ENCODE data around the gene DNMT3B. TPM values are rescaled to one million over a fixed set of nuclear protein-coding genes. Genes with fewer than 3 reads are reported as not detected.

Gene DNMT3B
- polyA plus RNA-seq, 3 donors, result 0.39 to 0.44 TPM; not detected in 1

- no peaks in the 10 kb centered on the region for H3K9me3 ChIP-seq (replicated peaks in 1 of 2; ENCODE audit: control insufficient read depth in 1 of 2, insufficient read depth in 1 of 2, low read length in 2 of 2)
- no peak overlapping the region for H3K9ac ChIP-seq (ENCODE audit: insufficient read depth, low read length, poor library complexity, severe bottlenecking)
- Mint-ChIP-seq H3K9me3 (no peaks in the 10 kb centered on the region), H3K4me3 (no peak overlapping the region), H3K27ac (no peak overlapping the region), H3K27me3 (ENCODE audit: low read depth in 3 of 3) (peaks cover 0 to 2% (median 0%) of the 10 kb centered on the region in 3 donors), H3K4me1 (peaks cover 6% of the 10 kb centered on the region), H3K36me3 (peaks cover 0 to 15% of the 10 kb centered on the region in 2 donors)
- H3K4me3 ChIP-seq (replicated peaks in 1 of 3; ENCODE audit: low read depth in 2 of 3, low read length in 3 of 3), result no peak overlapping the region
- intact Hi-C loops (cut with micrococcal nuclease), result loop anchor here in 1 of 2 donors (10.0 kb wide), 1 partner anchor 445 kb away; no protein-coding TSS in a partner anchor
- no peak for TF ChIP-seq CTCF (IDR thresholded peaks at IDR 0.05)
- H3K27ac ChIP-seq (ENCODE audit: low read depth in 1 of 2, low read length in 2 of 2), result no peak overlapping the region
- no peaks in the 10 kb centered on the region for H3K36me3 ChIP-seq (replicated peaks in 1 of 2; ENCODE audit: control insufficient read depth in 1 of 2, insufficient read depth in 2 of 2, low read length in 2 of 2)
- H2AFZ ChIP-seq (ENCODE audit: insufficient read depth, low read depth, low read length, poor library complexity, severe bottlenecking), result no peak overlapping the region
- peaks cover 0 to 5% of the 10 kb centered on the region in 2 donors for H3K4me1 ChIP-seq (ENCODE audit: control insufficient read depth in 1 of 2, insufficient read depth in 2 of 2, low read length in 2 of 2)
- no peak overlapping the region for H3K4me2 ChIP-seq (replicated peaks; ENCODE audit: extremely low read depth, low read length, poor library complexity, severe bottlenecking)
- H4K20me1 ChIP-seq (ENCODE audit: insufficient read depth, low read length), result no peaks in the 10 kb centered on the region
- WGBS (ENCODE audit: insufficient coverage), result 95% methylated on average over 2 of the region's 4 CpGs
- no peak for DNase-seq
- H3K27me3 ChIP-seq (ENCODE audit: control insufficient read depth in 2 of 2, insufficient read depth in 2 of 2, low read length in 2 of 2), result no peaks in the 10 kb centered on the region
- H3K79me2 ChIP-seq (ENCODE audit: insufficient read depth, low read length), result no peaks in the 10 kb centered on the region
Measured at GRCh38 chr20:32809907-32810306, 47.7 kb downstream of the DNMT3B start.

GRCh38 chr20:32810941-32811340 is 48.8 kb downstream of the DNMT3B start:
- DNase-seq, result no peak
- Mint-ChIP-seq H3K27me3 (ENCODE audit: low read depth in 3 of 3) (peaks cover 0 to 2% (median 0%) of the 10 kb centered on the region in 3 donors), H3K9me3 (no peaks in the 10 kb centered on the region), H3K27ac (no peak overlapping the region), H3K4me3 (no peak overlapping the region), H3K36me3 (peaks cover 0 to 12% of the 10 kb centered on the region in 2 donors), H3K4me1 (peaks cover 6% of the 10 kb centered on the region)
- H3K9ac ChIP-seq (ENCODE audit: insufficient read depth, low read length, poor library complexity, severe bottlenecking), result no peak overlapping the region
- H3K4me1 ChIP-seq (ENCODE audit: control insufficient read depth in 1 of 2, insufficient read depth in 2 of 2, low read length in 2 of 2), result peaks cover 0 to 5% of the 10 kb centered on the region in 2 donors
- H3K36me3 ChIP-seq (replicated peaks in 1 of 2; ENCODE audit: control insufficient read depth in 1 of 2, insufficient read depth in 2 of 2, low read length in 2 of 2), result no peaks in the 10 kb centered on the region
- H3K27ac ChIP-seq (ENCODE audit: low read depth in 1 of 2, low read length in 2 of 2), result no peak overlapping the region
- H2AFZ ChIP-seq (ENCODE audit: insufficient read depth, low read depth, low read length, poor library complexity, severe bottlenecking), result no peak overlapping the region
- intact Hi-C loops (cut with micrococcal nuclease), result loop anchor here in 1 of 2 donors (10.0 kb wide), 1 partner anchor 446 kb away; no protein-coding TSS in a partner anchor
- no peaks in the 10 kb centered on the region for H3K79me2 ChIP-seq (ENCODE audit: insufficient read depth, low read length)
- H3K9me3 ChIP-seq (replicated peaks in 1 of 2; ENCODE audit: control insufficient read depth in 1 of 2, insufficient read depth in 1 of 2, low read length in 2 of 2), result no peaks in the 10 kb centered on the region
- H3K27me3 ChIP-seq (ENCODE audit: control insufficient read depth in 2 of 2, insufficient read depth in 2 of 2, low read length in 2 of 2), result no peaks in the 10 kb centered on the region
- H3K4me3 ChIP-seq (replicated peaks in 1 of 3; ENCODE audit: low read depth in 2 of 3, low read length in 3 of 3), result no peak overlapping the region
- H3K4me2 ChIP-seq (replicated peaks; ENCODE audit: extremely low read depth, low read length, poor library complexity, severe bottlenecking), result no peak overlapping the region
- H4K20me1 ChIP-seq (ENCODE audit: insufficient read depth, low read length), result no peaks in the 10 kb centered on the region
- WGBS (ENCODE audit: insufficient coverage), result 91% methylated on average over 4 of the region's 5 CpGs
- TF ChIP-seq CTCF (IDR thresholded peaks at IDR 0.05), result no peak
